GM12873 (cell line): ENCODE data around the gene TBC1D5.

Source experiments
- TF ChIP-seq, protein P1 (sequence below): IDR thresholded peaks from 2 replicates; pipeline ENCODE4 v1.5.1; 2012; ENCODE audit warnings: low read depth, mild to moderate bottlenecking, moderate library complexity, low read length, control low read depth; ENCODE audit not compliant: insufficient read depth; ENCODE audit errors: missing control alignments

Gene TBC1D5

DNA sequence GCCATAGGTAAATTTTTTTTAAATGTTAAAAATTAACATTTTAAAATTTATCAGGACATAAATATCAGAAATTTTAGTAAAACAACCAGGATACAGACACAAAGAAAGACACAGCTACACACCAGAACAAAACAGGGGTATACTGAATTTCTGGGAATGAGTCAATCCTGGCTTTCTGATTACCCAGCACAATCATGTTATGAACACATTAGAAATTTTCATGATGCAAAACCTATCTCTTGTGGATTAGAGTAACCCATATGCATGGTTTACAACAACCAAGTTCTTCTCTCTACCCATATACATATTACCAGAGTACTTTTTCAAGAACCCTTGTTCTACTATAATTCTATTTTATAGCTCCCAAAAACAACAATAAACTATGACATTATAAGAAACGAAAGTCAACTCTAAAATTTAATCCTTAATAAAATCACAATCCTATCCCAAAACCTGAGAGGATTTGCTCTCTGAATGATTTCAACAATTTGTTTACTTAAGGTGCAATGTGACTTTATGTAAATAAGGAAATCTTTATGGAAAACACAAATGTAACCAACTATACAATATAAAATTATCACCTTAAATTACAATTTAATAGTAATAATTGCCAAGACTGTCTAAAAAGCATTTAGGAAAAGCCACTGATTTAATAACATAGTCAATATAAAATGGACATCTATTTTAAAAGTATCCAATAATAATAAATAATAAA lies 184.5 kb downstream of the TBC1D5 start:
- TF ChIP-seq, protein P1, sequence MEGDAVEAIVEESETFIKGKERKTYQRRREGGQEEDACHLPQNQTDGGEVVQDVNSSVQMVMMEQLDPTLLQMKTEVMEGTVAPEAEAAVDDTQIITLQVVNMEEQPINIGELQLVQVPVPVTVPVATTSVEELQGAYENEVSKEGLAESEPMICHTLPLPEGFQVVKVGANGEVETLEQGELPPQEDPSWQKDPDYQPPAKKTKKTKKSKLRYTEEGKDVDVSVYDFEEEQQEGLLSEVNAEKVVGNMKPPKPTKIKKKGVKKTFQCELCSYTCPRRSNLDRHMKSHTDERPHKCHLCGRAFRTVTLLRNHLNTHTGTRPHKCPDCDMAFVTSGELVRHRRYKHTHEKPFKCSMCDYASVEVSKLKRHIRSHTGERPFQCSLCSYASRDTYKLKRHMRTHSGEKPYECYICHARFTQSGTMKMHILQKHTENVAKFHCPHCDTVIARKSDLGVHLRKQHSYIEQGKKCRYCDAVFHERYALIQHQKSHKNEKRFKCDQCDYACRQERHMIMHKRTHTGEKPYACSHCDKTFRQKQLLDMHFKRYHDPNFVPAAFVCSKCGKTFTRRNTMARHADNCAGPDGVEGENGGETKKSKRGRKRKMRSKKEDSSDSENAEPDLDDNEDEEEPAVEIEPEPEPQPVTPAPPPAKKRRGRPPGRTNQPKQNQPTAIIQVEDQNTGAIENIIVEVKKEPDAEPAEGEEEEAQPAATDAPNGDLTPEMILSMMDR: no peak

DNA sequence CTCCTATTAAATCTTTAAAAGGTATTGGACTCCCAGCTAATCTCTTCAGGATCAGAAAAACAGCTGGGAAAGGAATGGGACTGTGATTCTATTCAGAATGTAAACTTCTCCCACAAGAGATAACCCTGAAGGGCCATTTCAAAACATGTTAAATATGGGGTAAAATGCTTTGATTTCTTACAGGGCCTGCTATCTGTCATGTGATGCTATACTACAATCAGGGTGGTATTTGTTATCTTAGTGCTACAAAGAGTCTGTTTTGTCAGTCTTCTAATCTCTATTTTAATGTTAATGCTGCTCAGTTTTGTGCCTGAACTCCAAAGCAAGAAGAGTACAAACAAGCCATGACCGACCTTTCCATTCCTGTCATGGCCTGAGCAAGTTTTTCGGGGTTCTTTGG lies 186.9 kb downstream of the TBC1D5 start:
- TF ChIP-seq, protein P1: no peak

DNA sequence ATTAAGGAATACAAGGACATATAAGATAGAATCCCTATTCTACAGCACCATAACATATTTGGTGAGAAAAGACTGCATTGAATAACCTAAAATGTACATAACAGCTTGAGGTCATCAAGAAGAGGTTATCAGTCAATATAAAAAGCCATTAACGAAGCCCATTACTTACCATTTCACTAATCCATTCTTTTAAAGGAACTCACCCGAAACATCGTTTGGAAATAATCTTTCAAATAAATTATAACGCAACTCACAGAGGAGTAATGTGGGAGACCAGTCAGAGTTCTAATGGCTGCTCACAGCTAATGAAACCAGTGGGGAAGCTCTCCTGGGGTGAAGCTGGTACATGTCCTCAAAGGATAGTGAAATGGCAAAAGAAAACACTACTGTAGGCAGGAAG lies 188.4 kb downstream of the TBC1D5 start:
- TF ChIP-seq, protein P1: no peak

DNA sequence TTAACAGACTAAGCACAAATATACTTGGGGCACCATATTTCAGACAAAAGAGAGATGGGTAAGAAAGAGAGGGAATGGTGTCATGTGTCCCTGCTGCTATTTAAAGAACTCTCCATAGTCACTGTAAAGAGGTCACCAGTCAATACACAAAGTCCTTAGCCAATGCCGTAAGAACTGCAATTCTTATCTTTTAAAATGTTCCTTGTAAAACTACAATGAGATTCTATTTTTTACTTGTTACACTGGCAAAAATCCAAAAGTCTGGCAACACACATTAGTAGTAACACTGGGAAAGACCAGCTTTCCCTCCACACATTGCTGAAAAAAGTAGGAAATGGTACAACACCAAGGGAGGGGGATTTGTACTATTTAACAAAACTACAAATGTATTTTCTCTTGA lies 189.4 kb downstream of the TBC1D5 start:
- TF ChIP-seq, protein P1: no peak

DNA sequence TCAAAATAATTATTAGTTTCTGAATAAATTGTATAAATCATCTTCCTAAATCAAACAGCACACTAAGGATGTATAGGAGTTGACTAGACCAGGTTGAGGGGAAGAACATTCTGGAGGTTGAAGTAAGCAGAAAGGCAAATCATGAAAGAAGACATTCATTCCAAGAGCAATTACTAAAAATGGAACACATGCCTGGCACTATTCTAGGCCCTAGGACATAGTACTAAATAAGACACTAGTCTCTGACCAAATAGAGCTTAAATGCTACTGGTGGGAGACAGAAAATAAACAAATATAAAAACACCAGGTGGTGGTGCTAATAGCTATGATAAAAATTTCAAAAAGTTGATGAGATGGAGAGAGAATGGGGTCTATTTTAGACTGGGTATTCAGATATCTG lies 190.1 kb downstream of the TBC1D5 start:
- TF ChIP-seq, protein P1: no peak

DNA sequence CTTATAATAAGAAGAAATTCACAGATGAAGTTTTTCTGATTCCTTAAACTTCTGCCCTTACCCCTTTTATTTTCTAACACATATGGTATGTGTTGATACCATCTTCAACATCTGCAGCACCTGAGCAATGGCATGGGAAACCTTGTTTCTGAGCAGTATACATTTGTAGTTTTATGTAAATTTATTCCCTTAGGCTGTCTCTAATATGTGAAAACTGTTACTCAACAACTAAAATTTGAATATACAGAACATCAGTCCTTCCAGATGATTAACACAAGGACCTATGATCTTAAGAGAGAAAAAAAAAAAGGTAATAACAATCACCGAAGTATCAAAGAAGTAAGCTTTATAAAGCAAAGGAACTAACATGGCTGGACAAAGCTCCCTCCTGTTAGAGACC lies 190.5 kb downstream of the TBC1D5 start:
- TF ChIP-seq, protein P1: no peak

DNA sequence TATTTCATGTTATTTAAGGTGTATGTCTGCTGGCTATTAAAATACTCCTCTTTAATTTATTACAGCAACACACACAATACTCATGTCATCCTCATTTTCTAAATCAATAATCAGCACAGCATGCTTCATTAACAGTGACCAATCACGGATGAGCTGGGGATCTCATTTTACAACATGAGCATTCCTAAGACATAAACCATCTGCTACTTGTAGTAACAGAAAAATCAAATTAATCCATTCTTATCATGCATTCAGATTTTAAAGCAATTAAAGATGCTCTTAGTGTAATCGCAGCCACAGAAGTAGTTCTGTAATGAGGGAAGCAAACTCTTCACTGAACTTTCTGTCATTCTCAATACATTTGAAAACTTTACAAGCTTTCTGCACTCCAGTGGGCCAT lies 191.1 kb downstream of the TBC1D5 start:
- TF ChIP-seq, protein P1: no peak

DNA sequence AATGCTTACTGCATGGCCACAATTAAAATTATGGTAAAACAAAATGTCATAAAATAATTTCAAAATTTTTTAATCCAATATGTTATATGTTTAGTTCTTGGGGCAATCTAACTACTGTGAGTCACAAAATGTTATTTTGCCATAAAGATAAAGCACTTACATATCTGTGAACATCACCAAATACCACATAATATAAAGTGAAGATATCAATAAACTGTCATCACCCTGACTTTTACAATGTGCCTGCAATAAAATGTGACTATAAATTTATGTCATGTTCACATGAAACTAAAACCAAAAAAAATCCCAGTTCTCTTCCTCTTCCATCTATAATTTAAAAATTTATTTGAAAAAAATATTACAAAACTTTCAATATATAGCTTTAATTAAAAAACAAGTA lies 191.8 kb downstream of the TBC1D5 start:
- TF ChIP-seq, protein P1: no peak
